Gastroesophageal sphincter (tissue), 3 donors: Measurements from ENCODE around the gene PTPRD.

Experiments
- EP300 ChIP-seq: sonication (generic); formaldehyde crosslinking; IDR thresholded peaks from one replicate; pipeline ENCODE4 v1.6.1; 2017; ENCODE audit warnings: antibody characterized with exemption, mild to moderate bottlenecking
- POLR2A ChIP-seq, 2 donors: fragments of 450-650 bp; IDR thresholded peaks; one replicate each; pipeline ENCODE4 v1.6.1; 2017; ENCODE audit warnings: antibody characterized with exemption in 2 of 2, mild to moderate bottlenecking in 2 of 2, moderate library complexity in 1 of 2
- POLR2AphosphoS5 ChIP-seq: sonication (generic); formaldehyde crosslinking; IDR thresholded peaks from one replicate; pipeline ENCODE4 v1.6.1; 2017; ENCODE audit warnings: antibody characterized with exemption
- TF ChIP-seq, protein P1 (sequence below), 4 experiments: fragments of 200-600 bp in 2 of 4; fragments of 450-650 bp in 2 of 4; sonication (generic) in 1 of 4; IDR thresholded peaks; one replicate each; pipeline ENCODE4 v1.5.1; 2017 to 2019; ENCODE audit warnings: antibody characterized with exemption in 4 of 4, mild to moderate bottlenecking in 2 of 4, moderate library complexity in 2 of 4

DNA sequence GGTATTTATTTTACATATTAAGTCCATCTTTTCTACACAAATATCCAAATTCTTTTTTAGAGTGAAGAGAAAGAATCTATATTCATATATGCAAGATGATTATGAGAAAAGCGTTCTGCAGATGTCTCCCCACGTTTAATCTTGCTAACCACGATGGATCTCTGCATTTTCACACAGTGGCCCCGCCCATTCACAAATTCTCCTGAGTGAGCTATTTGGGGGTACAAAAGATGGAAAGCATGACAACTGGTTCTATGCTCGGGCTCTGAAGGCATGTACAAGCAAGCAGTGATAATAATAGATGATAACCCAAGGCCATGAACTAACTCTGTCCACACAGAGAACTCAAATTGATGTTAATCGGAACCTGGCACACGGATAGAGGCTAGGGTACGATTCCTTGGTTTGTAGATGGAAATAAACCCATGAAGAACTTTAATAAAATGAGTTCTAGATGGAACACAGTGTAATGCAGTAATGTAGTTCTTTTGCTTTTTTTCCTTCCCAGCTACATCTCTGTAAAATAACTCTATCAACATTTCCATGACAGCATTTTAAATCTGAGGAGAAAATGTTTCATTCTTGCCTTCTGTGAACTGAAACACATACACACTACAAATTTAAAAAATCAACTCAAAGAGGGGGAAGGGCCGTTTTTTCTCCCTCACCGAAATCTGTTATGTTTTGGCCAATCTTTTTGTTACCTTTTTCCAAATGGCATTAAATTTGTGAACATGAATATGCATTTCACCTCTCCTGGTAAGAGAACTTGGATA, 1961.5 kb downstream of the PTPRD start:
- TF ChIP-seq POLR2A (IDR thresholded peaks at IDR 0.05), result no peak
- TF ChIP-seq, protein P1, sequence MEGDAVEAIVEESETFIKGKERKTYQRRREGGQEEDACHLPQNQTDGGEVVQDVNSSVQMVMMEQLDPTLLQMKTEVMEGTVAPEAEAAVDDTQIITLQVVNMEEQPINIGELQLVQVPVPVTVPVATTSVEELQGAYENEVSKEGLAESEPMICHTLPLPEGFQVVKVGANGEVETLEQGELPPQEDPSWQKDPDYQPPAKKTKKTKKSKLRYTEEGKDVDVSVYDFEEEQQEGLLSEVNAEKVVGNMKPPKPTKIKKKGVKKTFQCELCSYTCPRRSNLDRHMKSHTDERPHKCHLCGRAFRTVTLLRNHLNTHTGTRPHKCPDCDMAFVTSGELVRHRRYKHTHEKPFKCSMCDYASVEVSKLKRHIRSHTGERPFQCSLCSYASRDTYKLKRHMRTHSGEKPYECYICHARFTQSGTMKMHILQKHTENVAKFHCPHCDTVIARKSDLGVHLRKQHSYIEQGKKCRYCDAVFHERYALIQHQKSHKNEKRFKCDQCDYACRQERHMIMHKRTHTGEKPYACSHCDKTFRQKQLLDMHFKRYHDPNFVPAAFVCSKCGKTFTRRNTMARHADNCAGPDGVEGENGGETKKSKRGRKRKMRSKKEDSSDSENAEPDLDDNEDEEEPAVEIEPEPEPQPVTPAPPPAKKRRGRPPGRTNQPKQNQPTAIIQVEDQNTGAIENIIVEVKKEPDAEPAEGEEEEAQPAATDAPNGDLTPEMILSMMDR (IDR thresholded peaks at IDR 0.05), result no peak
- no peak for TF ChIP-seq POLR2AphosphoS5
- no peak for TF ChIP-seq EP300
